Peyer's patch (tissue), 4 donors: ENCODE data around the gene AP1S3. TPM values are rescaled to one million over a fixed set of nuclear protein-coding genes. Genes with fewer than 3 reads are reported as not detected.
"Not testable (repeated sequence)": the region's sequence is repeated elsewhere in the genome, so short reads cannot be mapped to it uniquely, and the experiment has no call there.

ENCODE experiments used
- DNase-seq, 3 donors: peaks; one replicate each; pipeline ENCODE4 v3.0.0-alpha.2; 2017 to 2019
- H3K27ac ChIP-seq, 4 donors: fragments of 200-600 bp; sonication (generic); one replicate each; pipeline ENCODE4 v1.5.1; 2016 to 2019
- H3K27me3 ChIP-seq, 2 donors: fragments of 200-600 bp; sonication (generic); one replicate each; pipeline ENCODE4 v1.5.1; 2019
- H3K36me3 ChIP-seq, 3 donors: fragments of 200-600 bp; sonication (generic); one replicate each; pipeline ENCODE4 v1.5.1; 2016 to 2019
- H3K4me1 ChIP-seq, 4 donors: fragments of 200-600 bp; sonication (generic); one replicate each; pipeline ENCODE4 v1.5.1; 2016 to 2019
- H3K4me3 ChIP-seq, 4 donors: fragments of 200-600 bp; sonication (generic); 1 replicate in 3 of 4; 2 replicates in 1 of 4; pipeline ENCODE4 v1.5.1; 2016 to 2019; ENCODE audit warnings: mild to moderate bottlenecking in 1 of 4
- H3K9me3 ChIP-seq, 4 donors: fragments of 200-600 bp; sonication (generic); one replicate each; pipeline ENCODE4 v1.5.1; 2016 to 2019; ENCODE audit warnings: mild to moderate bottlenecking in 1 of 4
- CTCF ChIP-seq, 6 experiments: fragments of 450-650 bp in 4 of 6; fragments of 200-600 bp in 2 of 6; sonication (generic) in 1 of 6; IDR thresholded peaks; one replicate each; pipeline ENCODE4 v1.5.1; 2017 to 2019; ENCODE audit warnings: antibody characterized with exemption in 6 of 6, mild to moderate bottlenecking in 3 of 6, moderate library complexity in 1 of 6
- POLR2A ChIP-seq, 2 donors: fragments of 450-650 bp; IDR thresholded peaks; one replicate each; pipeline ENCODE4 v1.5.1; 2017; ENCODE audit warnings: antibody characterized with exemption in 2 of 2, mild to moderate bottlenecking in 2 of 2, moderate library complexity in 2 of 2
- total RNA-seq, 4 donors: library from RNA; depleted of rRNA; stranded (reverse); fragments of >200 nt; gene quantifications; one replicate each; pipeline ENCODE4 v1.1.0, GENCODE V29; 2016

AP1S3 gene
- total RNA-seq, 4 donors from 2014 or later, result 6.3 to 17.0 (median 9.6) TPM

GRCh38 chr2:223765221-223765785, 72.1 kb downstream of the AP1S3 start:
- TF ChIP-seq POLR2A (IDR thresholded peaks at IDR 0.05), result no peak
- TF ChIP-seq CTCF (IDR thresholded peaks at IDR 0.05), result no peak
- H3K4me1 ChIP-seq, result peaks cover 0 to 3% (median 0%) of the 10 kb centered on the region in 4 donors
- H3K4me3 ChIP-seq, result no peak overlapping the region
- no peaks in the 10 kb centered on the region for H3K36me3 ChIP-seq
- DNase-seq, result no peak
- H3K27ac ChIP-seq, result no peak overlapping the region
- no peaks in the 10 kb centered on the region for H3K9me3 ChIP-seq
- H3K27me3 ChIP-seq, result no peaks in the 10 kb centered on the region

- TF ChIP-seq CTCF (IDR thresholded peaks at IDR 0.05) (no peak), POLR2A (IDR thresholded peaks at IDR 0.05) (no peak)
- Histone ChIP-seq H3K27me3 (no peaks in the 10 kb centered on the region), H3K27ac (no peak overlapping the region), H3K4me3 (no peak overlapping the region), H3K9me3 (no peaks in the 10 kb centered on the region), H3K36me3 (no peaks in the 10 kb centered on the region), H3K4me1 (peaks cover 0 to 3% (median 0%) of the 10 kb centered on the region in 4 donors)
- no peak for DNase-seq
Measured at GRCh38 chr2:223764796-223765195, 72.6 kb downstream of the AP1S3 start.

- Histone ChIP-seq H3K27ac (no peak overlapping the region), H3K36me3 (no peaks in the 10 kb centered on the region), H3K9me3 (no peaks in the 10 kb centered on the region), H3K27me3 (no peaks in the 10 kb centered on the region), H3K4me3 (no peak overlapping the region), H3K4me1 (peaks cover 0 to 3% (median 0%) of the 10 kb centered on the region in 4 donors)
- DNase-seq, result no peak
- no peak for TF ChIP-seq CTCF (IDR thresholded peaks at IDR 0.05)
Measured at GRCh38 chr2:223762853-223763252, 74.5 kb downstream of the AP1S3 start.

GRCh38 chr2:223761746-223762145, 75.6 kb downstream of the AP1S3 start:
- H3K27ac ChIP-seq, result peak overlapping the region in 3 of 4 donors; percentile 28 to 71 (median 39)

GRCh38 chr2:223760838-223761502, 76.4 kb downstream of the AP1S3 start:
- Histone ChIP-seq H3K4me1 (peaks cover 0 to 3% (median 0%) of the 10 kb centered on the region in 4 donors), H3K27ac (peak overlapping the region; percentile 18 to 71 (median 34)), H3K27me3 (no peaks in the 10 kb centered on the region), H3K36me3 (no peaks in the 10 kb centered on the region), H3K9me3 (no peaks in the 10 kb centered on the region), H3K4me3 (no peak overlapping the region)
- peak in 2 of 3 donors; percentile 23 to 84 for DNase-seq
- peak in 2 of 6 experiments; percentile 10 to 37 for TF ChIP-seq CTCF (IDR thresholded peaks at IDR 0.05)
- TF ChIP-seq POLR2A (IDR thresholded peaks at IDR 0.05), result no peak

More at GRCh38 chr2:223761746-223762145, 75.6 kb downstream of the AP1S3 start:
- not testable (repeated sequence) for H3K9me3 ChIP-seq, H3K36me3 ChIP-seq, H3K4me1 ChIP-seq, H3K4me3 ChIP-seq, H3K27me3 ChIP-seq, DNase-seq
